KMS-11 (cell line): ENCODE data around the gene USP49.
"Not testable (repeated sequence)": the region's sequence is repeated elsewhere in the genome, so short reads cannot be mapped to it uniquely, and the experiment has no call there.

Experiments used
- H2AFZ ChIP-seq: fragments of 200-600 bp; sonication (generic); 2 replicates; pipeline ENCODE4 v1.6.1; 2016; ENCODE audit warnings: antibody characterized with exemption, mixed run types, low read depth
- H3K27ac ChIP-seq: fragments of 200-600 bp; sonication (generic); 2 replicates; pipeline ENCODE4 v1.6.1; 2016; ENCODE audit warnings: mild to moderate bottlenecking, mixed run types
- H3K27me3 ChIP-seq: fragments of 200-600 bp; sonication (generic); 2 replicates; pipeline ENCODE4 v1.6.1; 2017; ENCODE audit warnings: mild to moderate bottlenecking, low read depth, mixed run types, moderate library complexity; ENCODE audit not compliant: insufficient read depth
- H3K36me3 ChIP-seq: fragments of 200-600 bp; sonication (generic); 2 replicates; pipeline ENCODE4 v1.6.1; 2017; ENCODE audit warnings: mild to moderate bottlenecking, mixed run types; ENCODE audit not compliant: insufficient read depth
- H3K4me1 ChIP-seq: fragments of 200-600 bp; sonication (generic); 2 replicates; pipeline ENCODE4 v1.6.1; 2016; ENCODE audit warnings: mild to moderate bottlenecking, low read depth, mixed run types; ENCODE audit not compliant: poor library complexity, severe bottlenecking
- H3K4me2 ChIP-seq: fragments of 200-600 bp; sonication (generic); 2 replicates; pipeline ENCODE4 v1.7.0; 2016; ENCODE audit warnings: mild to moderate bottlenecking, mixed run types
- H3K4me3 ChIP-seq: fragments of 200-600 bp; sonication (generic); IDR thresholded peaks from 2 replicates; pipeline ENCODE4 v1.6.1; 2017; ENCODE audit warnings: low read depth, low read length, mixed read lengths; ENCODE audit not compliant: insufficient read depth
- H3K79me2 ChIP-seq: fragments of 200-600 bp; sonication (generic); 2 replicates; pipeline ENCODE4 v1.6.1; 2016; ENCODE audit warnings: low read depth, mixed run types; ENCODE audit not compliant: insufficient read depth
- H3K9ac ChIP-seq: fragments of 200-600 bp; sonication (generic); 2 replicates; pipeline ENCODE4 v1.6.1; 2016; ENCODE audit warnings: mild to moderate bottlenecking, mixed run types
- H4K20me1 ChIP-seq: fragments of 200-600 bp; sonication (generic); 2 replicates; pipeline ENCODE4 v1.6.1; 2016; ENCODE audit warnings: mild to moderate bottlenecking, mixed run types; ENCODE audit not compliant: insufficient read depth
- TF ChIP-seq, protein P1 (sequence below): fragments of 200-600 bp; sonication (generic); conservative IDR thresholded peaks from 2 replicates; pipeline ENCODE4 v1.6.1; 2017; ENCODE audit warnings: low read depth, mild to moderate bottlenecking, antibody characterized with exemption, low read length, moderate library complexity, mixed read lengths

Gene USP49

DNA sequence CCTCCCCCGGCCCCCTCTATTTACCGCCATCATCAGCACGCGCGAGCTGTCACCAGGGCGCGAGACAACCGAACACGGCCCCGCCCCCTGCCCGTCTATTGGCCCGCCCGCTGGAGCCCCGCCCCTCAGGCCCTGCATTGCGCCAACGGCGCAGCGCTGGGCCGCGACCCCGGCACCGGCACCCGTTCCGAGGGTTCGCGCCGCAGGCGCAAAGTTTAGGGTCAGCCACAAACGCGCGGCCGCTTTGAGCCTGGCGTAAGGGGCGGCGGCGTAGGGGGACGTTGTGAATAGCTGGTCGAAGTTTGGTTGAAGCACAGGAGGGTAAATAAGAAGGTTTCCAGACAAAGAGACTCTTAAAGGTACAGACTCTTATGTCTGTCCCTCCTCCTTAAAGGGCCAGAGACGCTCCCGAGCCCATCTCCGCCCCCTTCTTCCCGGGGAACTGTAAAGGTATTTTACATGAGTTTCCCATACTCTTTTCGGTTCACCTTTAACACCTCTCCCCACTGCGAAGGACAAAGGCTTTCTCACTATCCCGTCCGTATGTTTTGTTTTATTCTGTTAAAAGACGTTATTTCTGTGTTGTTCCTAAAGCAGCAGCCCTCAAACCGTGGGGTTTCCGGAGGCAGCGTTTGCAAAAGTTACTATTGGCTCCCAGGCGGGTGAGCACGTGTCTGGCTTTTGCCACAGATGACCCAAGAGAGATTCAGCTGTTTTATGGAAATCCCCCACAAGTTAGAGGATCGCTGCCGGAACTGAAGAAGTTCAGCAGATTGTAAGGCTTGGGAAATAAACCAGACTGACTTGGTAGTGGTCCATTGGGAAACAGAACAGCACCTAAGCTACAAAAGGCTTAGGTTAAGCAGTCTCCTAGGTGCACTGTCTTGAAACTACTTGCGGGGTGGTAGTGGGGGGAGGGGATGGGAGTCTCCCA lies at the start of gene USP49:
USP49 (minus strand) TSS at position 76 of the 934 bp plus-strand sequence. CDS start 88,392 bp downstream, outside the sequence.
- H3K27ac ChIP-seq = peak within 1 kb of the TSS; percentile 71
- peaks cover 25% of the 10 kb centered on the region for H3K4me1 ChIP-seq
- no peaks in the 10 kb centered on the region; the same call in 1 of the 2 replicates for H3K27me3 ChIP-seq
- peak within 1 kb of the TSS; percentile 58 for H2AFZ ChIP-seq
- H3K4me2 ChIP-seq = peak within 1 kb of the TSS; percentile 86
- no peaks in the 10 kb centered on the region for H4K20me1 ChIP-seq
- TF ChIP-seq, protein P1, sequence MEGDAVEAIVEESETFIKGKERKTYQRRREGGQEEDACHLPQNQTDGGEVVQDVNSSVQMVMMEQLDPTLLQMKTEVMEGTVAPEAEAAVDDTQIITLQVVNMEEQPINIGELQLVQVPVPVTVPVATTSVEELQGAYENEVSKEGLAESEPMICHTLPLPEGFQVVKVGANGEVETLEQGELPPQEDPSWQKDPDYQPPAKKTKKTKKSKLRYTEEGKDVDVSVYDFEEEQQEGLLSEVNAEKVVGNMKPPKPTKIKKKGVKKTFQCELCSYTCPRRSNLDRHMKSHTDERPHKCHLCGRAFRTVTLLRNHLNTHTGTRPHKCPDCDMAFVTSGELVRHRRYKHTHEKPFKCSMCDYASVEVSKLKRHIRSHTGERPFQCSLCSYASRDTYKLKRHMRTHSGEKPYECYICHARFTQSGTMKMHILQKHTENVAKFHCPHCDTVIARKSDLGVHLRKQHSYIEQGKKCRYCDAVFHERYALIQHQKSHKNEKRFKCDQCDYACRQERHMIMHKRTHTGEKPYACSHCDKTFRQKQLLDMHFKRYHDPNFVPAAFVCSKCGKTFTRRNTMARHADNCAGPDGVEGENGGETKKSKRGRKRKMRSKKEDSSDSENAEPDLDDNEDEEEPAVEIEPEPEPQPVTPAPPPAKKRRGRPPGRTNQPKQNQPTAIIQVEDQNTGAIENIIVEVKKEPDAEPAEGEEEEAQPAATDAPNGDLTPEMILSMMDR = no peak
- peak within 1 kb of the TSS; percentile 68 for H3K9ac ChIP-seq
- no peaks in the 10 kb centered on the region for H3K36me3 ChIP-seq
- H3K79me2 ChIP-seq = no peaks in the 10 kb centered on the region
- no peak within 1 kb of the TSS for H3K4me3 ChIP-seq

DNA sequence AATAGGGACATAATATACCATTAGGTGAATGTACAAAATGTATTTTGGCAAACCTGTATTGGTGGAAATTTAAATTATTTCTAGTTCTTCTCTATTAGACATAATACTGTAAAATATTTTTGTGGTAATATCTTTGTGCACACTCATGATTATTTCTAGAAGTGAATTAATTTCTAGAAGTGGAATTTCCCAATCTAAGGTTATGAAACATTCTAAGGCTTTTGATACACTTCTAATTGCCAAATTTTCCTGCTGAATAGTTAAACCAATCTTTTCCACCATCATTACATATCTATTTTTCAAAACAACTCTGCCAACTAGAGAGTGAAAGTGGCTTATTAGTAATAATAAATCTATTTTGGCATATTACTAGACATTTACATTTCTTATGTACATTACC lies 48.3 kb upstream of the USP49 start:
- TF ChIP-seq, protein P1 = no peak
- Histone ChIP-seq H2AFZ (no peak overlapping the region), H4K20me1 (no peaks in the 10 kb centered on the region), H3K27me3 (no peaks in the 10 kb centered on the region), H3K79me2 (peaks cover 10% of the 10 kb centered on the region; the same call in 1 of the 2 replicates), H3K4me3 (no peak overlapping the region), H3K36me3 (no peaks in the 10 kb centered on the region), H3K4me2 (no peak overlapping the region), H3K27ac (no peak overlapping the region), H3K4me1 (peaks cover 25% of the 10 kb centered on the region), H3K9ac (no peak overlapping the region)

- Histone ChIP-seq H2AFZ (peak overlapping the region; percentile 99; the same call in 1 of the 2 replicates), H3K4me1 (peaks cover 29% of the 10 kb centered on the region), H3K79me2 (peaks cover 10% of the 10 kb centered on the region; the same call in 1 of the 2 replicates), H3K4me3 (peak overlapping the region; percentile 11)
- not testable (repeated sequence) for H3K27ac ChIP-seq, H3K27me3 ChIP-seq, H3K36me3 ChIP-seq, H3K9ac ChIP-seq, H3K4me2 ChIP-seq, H4K20me1 ChIP-seq
Observed at GRCh38 chr6:41942882-41943281, 47.7 kb upstream of the USP49 start.

DNA sequence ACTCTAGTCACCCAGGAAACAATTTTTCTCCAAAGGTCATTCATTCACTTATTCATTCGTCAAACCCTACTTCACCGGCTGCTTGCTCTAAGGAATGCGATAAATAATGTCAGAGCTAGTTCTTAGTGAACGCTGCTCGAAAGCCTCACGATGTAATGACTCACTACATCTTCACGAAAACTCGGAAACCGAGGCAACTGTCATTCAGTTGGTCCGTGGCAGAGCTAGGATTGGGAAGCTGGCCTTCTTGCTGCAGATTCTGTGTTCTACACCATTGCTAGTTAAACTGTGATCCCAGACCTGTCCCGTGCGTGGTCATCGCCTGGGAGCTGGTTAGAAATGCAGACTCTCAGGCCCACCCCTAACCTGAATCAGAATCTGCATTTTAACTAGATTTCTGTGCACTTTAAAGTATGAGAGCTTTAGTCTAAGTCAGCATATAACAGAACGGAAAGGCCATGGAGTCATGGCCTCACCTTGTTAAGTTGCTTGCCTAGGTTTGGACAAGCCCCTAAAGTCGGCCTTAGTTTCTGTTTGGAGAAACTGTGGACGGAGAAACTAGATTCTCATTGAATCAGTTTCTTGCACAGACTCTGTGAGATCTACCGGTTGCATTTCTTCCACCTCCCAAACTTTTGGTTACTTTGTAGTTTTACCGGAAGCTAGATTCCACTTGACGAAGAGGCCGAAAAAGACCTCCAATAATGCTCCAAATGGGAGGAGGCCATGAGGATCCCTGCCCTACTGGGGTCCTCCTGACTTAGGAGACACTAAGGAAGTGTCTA lies 47.1 kb upstream of the USP49 start:
- peaks cover 10% of the 10 kb centered on the region; the same call in 1 of the 2 replicates for H3K79me2 ChIP-seq
- H3K27me3 ChIP-seq = no peaks in the 10 kb centered on the region
- H4K20me1 ChIP-seq = no peaks in the 10 kb centered on the region
- peak overlapping the region; percentile 99 for H2AFZ ChIP-seq
- peak overlapping the region; percentile 40; the same call in 1 of the 2 replicates for H3K9ac ChIP-seq
- no peaks in the 10 kb centered on the region for H3K36me3 ChIP-seq
- H3K4me2 ChIP-seq = peak overlapping the region; percentile 58
- TF ChIP-seq, protein P1 = no peak
- peak overlapping the region; percentile 43; the same call in 1 of the 2 replicates for H3K27ac ChIP-seq
- peaks cover 29% of the 10 kb centered on the region for H3K4me1 ChIP-seq
- H3K4me3 ChIP-seq = peak overlapping the region; percentile 37
